Upper lobe of left lung (tissue), 6 donors: ENCODE measurements around the gene PTH2R. TPM values are rescaled to one million over a fixed set of nuclear protein-coding genes. Genes with fewer than 3 reads are reported as not detected.

Source experiments
- ATAC-seq, 2 donors: fragments of 200-7000 bp; cut with Tn5 transposase; one replicate each; pipeline ENCODE4 v1.9.1; 2022; ENCODE audit warnings: mild to moderate bottlenecking in 2 of 2, moderate library complexity in 2 of 2; ENCODE audit not compliant: low FRiP score in 2 of 2
- DNase-seq, 2 donors: peaks; one replicate each; pipeline ENCODE4 v3.0.0-alpha.2; 2019 to 2020
- H3K27ac ChIP-seq, 4 donors: fragments of 200-600 bp; sonication (generic); one replicate each; pipeline ENCODE4 v1.5.1; 2016 to 2019
- H3K27me3 ChIP-seq, 4 donors: fragments of 200-600 bp; sonication (generic); one replicate each; pipeline ENCODE4 v1.5.1; 2017 to 2019
- H3K36me3 ChIP-seq, 4 donors: fragments of 200-600 bp; sonication (generic); one replicate each; pipeline ENCODE4 v1.5.1; 2016 to 2019
- H3K4me1 ChIP-seq, 4 donors: fragments of 200-600 bp; sonication (generic); one replicate each; pipeline ENCODE4 v1.5.1; 2018 to 2019
- H3K4me3 ChIP-seq, 4 donors: fragments of 200-600 bp; sonication (generic); one replicate each; pipeline ENCODE4 v1.5.1; 2017 to 2019; ENCODE audit warnings: mild to moderate bottlenecking in 2 of 4, moderate library complexity in 1 of 4
- H3K9me3 ChIP-seq, 4 donors: fragments of 200-600 bp; sonication (generic); one replicate each; pipeline ENCODE4 v1.5.1; 2018 to 2019
- CTCF ChIP-seq, 6 experiments: fragments of 450-650 bp in 4 of 6; fragments of 200-600 bp in 2 of 6; sonication (generic) in 2 of 6; IDR thresholded peaks; one replicate each; pipeline ENCODE4 v1.5.1; 2016 to 2019; ENCODE audit warnings: antibody characterized with exemption in 6 of 6
- EP300 ChIP-seq, 4 donors: sonication (generic); formaldehyde crosslinking; IDR thresholded peaks; one replicate each; pipeline ENCODE4 v1.5.1; 2017; ENCODE audit warnings: antibody characterized with exemption in 4 of 4, control low read depth in 2 of 4
- POLR2A ChIP-seq, 4 donors: fragments of 450-650 bp; IDR thresholded peaks; one replicate each; pipeline ENCODE4 v1.5.1; 2016 to 2017; ENCODE audit warnings: antibody characterized with exemption in 4 of 4, mild to moderate bottlenecking in 2 of 4
- POLR2AphosphoS5 ChIP-seq, 2 donors: sonication (generic); formaldehyde crosslinking; IDR thresholded peaks; one replicate each; pipeline ENCODE4 v1.5.1; 2017; ENCODE audit warnings: antibody characterized with exemption in 2 of 2
- WGBS, 2 donors: methylation state at CpG; one replicate each; pipeline ENCODE4 v1.1.5; 2017 to 2018; 5-methylcytosine and 5-hydroxymethylcytosine counted together
- total RNA-seq, 6 donors: library from RNA; depleted of rRNA in 4 of 6; stranded (reverse); fragments of >200 nt in 4 of 6; gene quantifications; one replicate each; pipeline versions ENCODE4 v1.1.0 to v1.2.1, GENCODE V29; 2016 to 2021
- donor health status: DM: no; HTN: no; CAD: no; lungs with moderate emphysema.
- donor health status: DM: no; HTN: yes; CAD: no; lungs with severe emphysema.

The PTH2R gene
- total RNA-seq, 6 donors from 2014 or later, result 0.30 to 2.1 (median 0.40) TPM; not detected in 2

- no peaks in the 10 kb centered on the region for H3K4me1 ChIP-seq
- no peak overlapping the region for H3K4me3 ChIP-seq
- ATAC-seq (no peak), DNase-seq (no peak)
- 85 to 92% methylated on average over 3 of the region's 3 CpGs for WGBS, 2 donors
- H3K36me3 ChIP-seq, result no peaks in the 10 kb centered on the region
- TF ChIP-seq CTCF (IDR thresholded peaks at IDR 0.05) (no peak), EP300 (IDR thresholded peaks at IDR 0.05) (no peak), POLR2AphosphoS5 (IDR thresholded peaks at IDR 0.05) (no peak), POLR2A (IDR thresholded peaks at IDR 0.05) (no peak)
- H3K27me3 ChIP-seq, result no peaks in the 10 kb centered on the region
- H3K27ac ChIP-seq, result no peak overlapping the region
- H3K9me3 ChIP-seq, result peaks cover 0 to 5% (median 0%) of the 10 kb centered on the region in 4 donors
Measured at GRCh38 chr2:208485390-208485789, 78.8 kb downstream of the PTH2R start.

- H3K27me3 ChIP-seq, result no peaks in the 10 kb centered on the region
- H3K4me1 ChIP-seq, result no peaks in the 10 kb centered on the region
- ATAC-seq, result no peak
- DNase-seq, result no peak
- H3K36me3 ChIP-seq, result no peaks in the 10 kb centered on the region
- no peak overlapping the region for H3K4me3 ChIP-seq
- WGBS, 2 donors, result 54 to 57% methylated on average over 12 of the region's 12 CpGs
- no peak overlapping the region for H3K27ac ChIP-seq
- no peaks in the 10 kb centered on the region for H3K9me3 ChIP-seq
- TF ChIP-seq POLR2A (IDR thresholded peaks at IDR 0.05), result no peak
- TF ChIP-seq CTCF (IDR thresholded peaks at IDR 0.05), result no peak
- TF ChIP-seq EP300 (IDR thresholded peaks at IDR 0.05), result no peak
- TF ChIP-seq POLR2AphosphoS5 (IDR thresholded peaks at IDR 0.05), result no peak
Measured at GRCh38 chr2:208488686-208489564, 82.3 kb downstream of the PTH2R start.

- H3K36me3 ChIP-seq, result no peaks in the 10 kb centered on the region
- H3K4me1 ChIP-seq, result no peaks in the 10 kb centered on the region
- no peak overlapping the region for H3K27ac ChIP-seq
- TF ChIP-seq POLR2A (IDR thresholded peaks at IDR 0.05) (no peak), POLR2AphosphoS5 (IDR thresholded peaks at IDR 0.05) (no peak), EP300 (IDR thresholded peaks at IDR 0.05) (no peak), CTCF (IDR thresholded peaks at IDR 0.05) (no peak)
- ATAC-seq (no peak), DNase-seq (no peak)
- H3K9me3 ChIP-seq, result no peaks in the 10 kb centered on the region
- 24 to 36% methylated on average over 2 of the region's 2 CpGs for WGBS, 2 donors
- H3K27me3 ChIP-seq, result no peaks in the 10 kb centered on the region
- H3K4me3 ChIP-seq, result no peak overlapping the region
Measured at GRCh38 chr2:208489687-208490086, 83.1 kb downstream of the PTH2R start.

- TF ChIP-seq CTCF (IDR thresholded peaks at IDR 0.05) (no peak), POLR2A (IDR thresholded peaks at IDR 0.05) (no peak), POLR2AphosphoS5 (IDR thresholded peaks at IDR 0.05) (no peak), EP300 (IDR thresholded peaks at IDR 0.05) (no peak)
- Histone ChIP-seq H3K36me3 (no peaks in the 10 kb centered on the region), H3K27ac (no peak overlapping the region), H3K4me1 (no peaks in the 10 kb centered on the region), H3K9me3 (no peaks in the 10 kb centered on the region), H3K4me3 (no peak overlapping the region), H3K27me3 (no peaks in the 10 kb centered on the region)
- DNase-seq, result no peak
- WGBS, 2 donors, result 71 to 78% methylated on average over 2 of the region's 2 CpGs
- ATAC-seq, result no peak
Measured at GRCh38 chr2:208490492-208490891, 83.9 kb downstream of the PTH2R start.

GRCh38 chr2:208491641-208492040, 85.0 kb downstream of the PTH2R start:
- 57 to 59% methylated on average over 2 of the region's 2 CpGs for WGBS, 2 donors

More at GRCh38 chr2:208491641-208492040, 85.0 kb downstream of the PTH2R start:
- H3K27me3 ChIP-seq, result no peaks in the 10 kb centered on the region
- no peaks in the 10 kb centered on the region for H3K36me3 ChIP-seq
- no peaks in the 10 kb centered on the region for H3K9me3 ChIP-seq
- no peaks in the 10 kb centered on the region for H3K4me1 ChIP-seq
- DNase-seq (no peak), ATAC-seq (no peak)
- H3K27ac ChIP-seq, result no peak overlapping the region
- TF ChIP-seq CTCF (IDR thresholded peaks at IDR 0.05), result no peak
- TF ChIP-seq POLR2A (IDR thresholded peaks at IDR 0.05), result no peak
- TF ChIP-seq POLR2AphosphoS5 (IDR thresholded peaks at IDR 0.05), result no peak
- H3K4me3 ChIP-seq, result no peak overlapping the region
